Upper lobe of right lung (tissue), 1 donor: ENCODE measurements around the gene SF3A2. TPM values are rescaled to one million over a fixed set of nuclear protein-coding genes. Genes with fewer than 3 reads are reported as not detected.
A peak's percentile ranks its signal among the peaks of the same experiment; 100 is the strongest.

ENCODE experiments used
- ATAC-seq: fragments of 200-7000 bp; cut with Tn5 transposase; one replicate; pipeline ENCODE4 v1.9.1; 2020; ENCODE audit warnings: mild to moderate bottlenecking, moderate library complexity
- DNase-seq: peaks from one replicate; pipeline ENCODE4 v3.0.0-alpha.2; 2020
- H3K27ac ChIP-seq: fragments of 200-600 bp; one replicate; pipeline ENCODE4 v1.8.0; 2022
- H3K27me3 ChIP-seq: fragments of 200-600 bp; one replicate; pipeline ENCODE4 v1.8.0; 2022; ENCODE audit warnings: mild to moderate bottlenecking
- H3K36me3 ChIP-seq: fragments of 200-600 bp; one replicate; pipeline ENCODE4 v1.8.0; 2022
- H3K4me1 ChIP-seq: fragments of 200-600 bp; one replicate; pipeline ENCODE4 v1.8.0; 2022
- H3K4me3 ChIP-seq: fragments of 200-600 bp; one replicate; pipeline ENCODE4 v1.8.0; 2022; ENCODE audit warnings: mild to moderate bottlenecking
- H3K9me3 ChIP-seq: fragments of 200-600 bp; one replicate; pipeline ENCODE4 v1.8.0; 2022
- CTCF ChIP-seq: fragments of 200-600 bp; IDR thresholded peaks from one replicate; pipeline ENCODE4 v1.8.0; 2022; ENCODE audit warnings: antibody characterized with exemption
- intact Hi-C: fragments of 100-400 bp; cut with DNase I; formaldehyde crosslinking; loops from one replicate; pipeline ENCODE4 v1.11.0; 2022
- total RNA-seq: library from RNA; stranded (reverse); fragmentation: NEBNext Ultra II Directional; extraction: Animal tissue kit (Norgen Biotek cat#: 25700); gene quantifications from one replicate; pipeline ENCODE4 v1.2.1, GENCODE V29; 2021
- donor health status: DM: no; HTN: yes; CAD: no; lungs with severe emphysema.

Gene SF3A2
- total RNA-seq, 1 donor from 2014 or later, result 67.1 TPM

GRCh38 chr19:2245273-2245672 is 8.6 kb downstream of the SF3A2 start:
- TF ChIP-seq CTCF, result no peak
- Histone ChIP-seq H3K9me3 (no peaks in the 10 kb centered on the region), H3K36me3 (peaks cover 46% of the 10 kb centered on the region), H3K4me1 (peaks cover 33% of the 10 kb centered on the region), H3K27me3 (peaks cover 14% of the 10 kb centered on the region), H3K27ac (no peak overlapping the region), H3K4me3 (no peak overlapping the region)
- intact Hi-C loops, result no loop called here
- DNase-seq (no peak), ATAC-seq (no peak)

- no peak overlapping the region for H3K27ac ChIP-seq
- intact Hi-C loops, result no loop called here
- H3K4me3 ChIP-seq, result no peak overlapping the region
- H3K27me3 ChIP-seq, result peaks cover 22% of the 10 kb centered on the region
- no peak for DNase-seq
- H3K9me3 ChIP-seq, result no peaks in the 10 kb centered on the region
- H3K36me3 ChIP-seq, result peaks cover 46% of the 10 kb centered on the region
- H3K4me1 ChIP-seq, result peaks cover 32% of the 10 kb centered on the region
- no peak for ATAC-seq
- no peak for TF ChIP-seq CTCF
These were observed 9.5 kb downstream of the SF3A2 start for GRCh38 chr19:2246014-2246620.

GRCh38 chr19:2246801-2247361 is 10.3 kb downstream of the SF3A2 start:
- ATAC-seq (peak; percentile 4), DNase-seq (no peak)
- peaks cover 46% of the 10 kb centered on the region for H3K36me3 ChIP-seq
- H3K9me3 ChIP-seq, result no peaks in the 10 kb centered on the region
- H3K27me3 ChIP-seq, result peaks cover 27% of the 10 kb centered on the region
- no peak overlapping the region for H3K27ac ChIP-seq
- no peak overlapping the region for H3K4me3 ChIP-seq
- intact Hi-C loops, result no loop called here
- TF ChIP-seq CTCF, result no peak
- peaks cover 28% of the 10 kb centered on the region for H3K4me1 ChIP-seq

- intact Hi-C loops, result no loop called here
- H3K36me3 ChIP-seq, result peaks cover 46% of the 10 kb centered on the region
These were observed 10.9 kb downstream of the SF3A2 start for GRCh38 chr19:2247433-2248101.

More at GRCh38 chr19:2247433-2248101, 10.9 kb downstream of the SF3A2 start:
- Histone ChIP-seq H3K4me3 (no peak overlapping the region), H3K27me3 (peaks cover 34% of the 10 kb centered on the region), H3K27ac (no peak overlapping the region), H3K4me1 (peaks cover 28% of the 10 kb centered on the region), H3K9me3 (no peaks in the 10 kb centered on the region)
- DNase-seq, result no peak
- ATAC-seq, result no peak
- no peak for TF ChIP-seq CTCF
